ENCODE data around the gene NTRK3.

GRCh38 chr15:87944050-87944449 lies 312.5 kb downstream of the NTRK3 start:
- TF ChIP-seq CTCF (IDR thresholded peaks at IDR 0.05): no peak
- TF ChIP-seq POLR2A (IDR thresholded peaks at IDR 0.05): no peak
